Breast epithelium (tissue), 4 donors: Measurements from ENCODE around the gene ATXN1. TPM values are rescaled to one million over a fixed set of nuclear protein-coding genes. Genes with fewer than 3 reads are reported as not detected.

Experiments used
- DNase-seq, 2 donors: peaks; one replicate each; pipeline ENCODE4 v3.0.0-alpha.2; 2019; ENCODE audit warnings: low spot score in 2 of 2
- H3K27ac ChIP-seq, 2 donors: fragments of 200-600 bp; sonication (generic) in 1 of 2; one replicate each; pipeline ENCODE4 v1.5.1; 2016 to 2019; ENCODE audit warnings: mild to moderate bottlenecking in 1 of 2
- H3K27me3 ChIP-seq, 2 donors: fragments of 200-600 bp; sonication (generic) in 1 of 2; one replicate each; pipeline versions ENCODE4 v1.5.1 to v1.6.0; 2017 to 2019; ENCODE audit warnings: control low read depth in 1 of 2, mild to moderate bottlenecking in 1 of 2
- H3K36me3 ChIP-seq: fragments of 200-600 bp; one replicate; pipeline ENCODE4 v1.5.1; 2019
- H3K4me1 ChIP-seq, 2 donors: fragments of 200-600 bp; sonication (generic); one replicate each; pipeline ENCODE4 v1.5.1; 2016 to 2019; ENCODE audit warnings: control low read depth in 1 of 2
- H3K4me3 ChIP-seq, 3 donors: fragments of 200-600 bp; sonication (generic); 1 replicate in 2 of 3; 2 replicates in 1 of 3; pipeline ENCODE4 v1.5.1; 2016 to 2019; ENCODE audit warnings: mild to moderate bottlenecking in 3 of 3, moderate library complexity in 2 of 3
- H3K9me3 ChIP-seq, 2 donors: fragments of 200-600 bp; sonication (generic) in 1 of 2; one replicate each; pipeline ENCODE4 v1.5.1; 2016 to 2019; ENCODE audit warnings: control low read depth in 1 of 2
- POLR2A ChIP-seq: fragments of 450-650 bp; IDR thresholded peaks from one replicate; pipeline ENCODE4 v1.6.1; 2016; ENCODE audit warnings: antibody characterized with exemption, mild to moderate bottlenecking, moderate library complexity
- POLR2AphosphoS5 ChIP-seq, 3 donors: sonication (generic); formaldehyde crosslinking; IDR thresholded peaks; one replicate each; pipeline ENCODE4 v1.6.1; 2017; ENCODE audit warnings: antibody characterized with exemption in 3 of 3
- intact Hi-C: fragments of 100-400 bp; cut with DNase I; formaldehyde crosslinking; loops from one replicate; pipeline ENCODE4 v1.15.1; 2023; ENCODE audit warnings: low total_unique reads
- total RNA-seq, 3 donors: library from RNA; depleted of rRNA; stranded (reverse); fragments of >200 nt; gene quantifications; one replicate each; pipeline ENCODE4 v1.1.0, GENCODE V29; 2016
- TF ChIP-seq, protein P1 (sequence below), 3 donors: fragments of 450-650 bp; IDR thresholded peaks; one replicate each; pipeline ENCODE4 v1.5.1; 2016 to 2017; ENCODE audit warnings: antibody characterized with exemption in 3 of 3, mild to moderate bottlenecking in 3 of 3, moderate library complexity in 3 of 3

Gene ATXN1
- total RNA-seq, 3 donors from 2014 or later: 26.7 to 63.2 (median 37.4) TPM

DNA sequence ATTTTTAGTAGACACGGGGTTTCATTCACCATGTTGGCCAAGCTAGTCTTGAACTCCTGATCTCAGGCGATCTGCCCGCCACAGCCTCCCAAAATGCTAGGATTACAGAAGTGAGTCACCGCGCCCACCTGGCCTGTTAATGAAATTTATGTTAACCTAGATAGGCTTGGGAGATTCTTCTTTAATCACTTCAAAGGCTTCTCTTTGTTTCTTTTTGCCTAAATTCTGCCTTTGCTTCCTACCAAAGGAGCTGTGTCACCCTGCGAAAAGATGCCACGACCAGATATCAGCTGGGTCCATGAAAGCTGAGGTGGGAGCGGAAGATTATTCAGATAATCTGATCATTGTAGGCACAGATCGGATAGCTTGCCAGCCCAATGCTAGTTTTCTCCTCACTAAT lies 447.5 kb downstream of the ATXN1 start:
- no peak for TF ChIP-seq POLR2A
- TF ChIP-seq POLR2AphosphoS5 (IDR thresholded peaks at IDR 0.05): no peak
- TF ChIP-seq, protein P1, sequence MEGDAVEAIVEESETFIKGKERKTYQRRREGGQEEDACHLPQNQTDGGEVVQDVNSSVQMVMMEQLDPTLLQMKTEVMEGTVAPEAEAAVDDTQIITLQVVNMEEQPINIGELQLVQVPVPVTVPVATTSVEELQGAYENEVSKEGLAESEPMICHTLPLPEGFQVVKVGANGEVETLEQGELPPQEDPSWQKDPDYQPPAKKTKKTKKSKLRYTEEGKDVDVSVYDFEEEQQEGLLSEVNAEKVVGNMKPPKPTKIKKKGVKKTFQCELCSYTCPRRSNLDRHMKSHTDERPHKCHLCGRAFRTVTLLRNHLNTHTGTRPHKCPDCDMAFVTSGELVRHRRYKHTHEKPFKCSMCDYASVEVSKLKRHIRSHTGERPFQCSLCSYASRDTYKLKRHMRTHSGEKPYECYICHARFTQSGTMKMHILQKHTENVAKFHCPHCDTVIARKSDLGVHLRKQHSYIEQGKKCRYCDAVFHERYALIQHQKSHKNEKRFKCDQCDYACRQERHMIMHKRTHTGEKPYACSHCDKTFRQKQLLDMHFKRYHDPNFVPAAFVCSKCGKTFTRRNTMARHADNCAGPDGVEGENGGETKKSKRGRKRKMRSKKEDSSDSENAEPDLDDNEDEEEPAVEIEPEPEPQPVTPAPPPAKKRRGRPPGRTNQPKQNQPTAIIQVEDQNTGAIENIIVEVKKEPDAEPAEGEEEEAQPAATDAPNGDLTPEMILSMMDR (IDR thresholded peaks at IDR 0.05): no peak
- H3K27ac ChIP-seq: no peak overlapping the region
- no peaks in the 10 kb centered on the region for H3K9me3 ChIP-seq
- H3K36me3 ChIP-seq: no peaks in the 10 kb centered on the region
- H3K4me3 ChIP-seq: no peak overlapping the region
- no peak for DNase-seq
- intact Hi-C loops: no loop called here
- H3K4me1 ChIP-seq: no peaks in the 10 kb centered on the region
- no peaks in the 10 kb centered on the region for H3K27me3 ChIP-seq

DNA sequence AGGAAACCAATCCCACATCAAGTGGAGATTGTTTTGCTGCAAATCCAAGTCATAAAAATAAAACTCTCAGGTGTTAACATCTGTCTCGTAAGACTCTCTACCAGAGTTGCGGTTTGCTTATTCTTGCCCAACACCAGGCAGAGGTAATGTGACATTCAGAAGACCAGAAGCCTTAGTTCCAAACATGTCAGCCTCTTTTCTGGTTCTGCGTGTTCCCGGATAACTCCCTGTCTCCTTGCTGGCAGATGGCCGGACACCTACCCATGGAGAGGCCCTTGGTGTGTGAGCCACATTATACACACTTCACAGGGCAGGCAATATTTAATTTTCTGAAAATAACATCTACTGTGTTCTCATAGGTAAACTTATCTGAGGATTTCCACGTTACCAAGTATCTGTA lies 449.5 kb downstream of the ATXN1 start:
- intact Hi-C loops: no loop called here
- Histone ChIP-seq H3K9me3 (no peaks in the 10 kb centered on the region), H3K27ac (no peak overlapping the region), H3K4me3 (no peak overlapping the region), H3K27me3 (no peaks in the 10 kb centered on the region), H3K36me3 (no peaks in the 10 kb centered on the region), H3K4me1 (no peaks in the 10 kb centered on the region)
- TF ChIP-seq, protein P1 (IDR thresholded peaks at IDR 0.05): no peak
- no peak for TF ChIP-seq POLR2AphosphoS5 (IDR thresholded peaks at IDR 0.05)
- no peak for TF ChIP-seq POLR2A
- DNase-seq: no peak

DNA sequence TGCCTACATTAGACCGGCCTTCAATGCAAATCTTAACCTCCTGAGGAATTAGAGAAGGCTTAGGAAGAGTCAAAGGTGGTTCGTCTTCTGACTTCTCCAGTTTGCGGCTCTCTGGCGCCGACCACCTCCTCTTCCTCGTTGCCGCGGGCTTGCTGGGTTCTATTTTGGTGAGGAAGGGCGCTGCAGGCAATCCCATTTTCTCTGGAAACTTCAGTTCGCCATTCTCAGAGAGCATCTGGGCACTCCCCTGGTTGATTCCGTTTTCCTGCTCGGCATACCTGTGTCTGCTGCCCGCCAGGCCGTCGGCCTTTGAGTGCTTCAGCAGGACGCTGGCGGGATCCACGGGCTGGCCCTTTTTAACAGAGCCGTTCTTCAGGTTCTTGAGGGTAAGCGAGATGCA lies 454.9 kb downstream of the ATXN1 start:
- intact Hi-C loops: no loop called here
- H3K9me3 ChIP-seq: no peaks in the 10 kb centered on the region

DNA sequence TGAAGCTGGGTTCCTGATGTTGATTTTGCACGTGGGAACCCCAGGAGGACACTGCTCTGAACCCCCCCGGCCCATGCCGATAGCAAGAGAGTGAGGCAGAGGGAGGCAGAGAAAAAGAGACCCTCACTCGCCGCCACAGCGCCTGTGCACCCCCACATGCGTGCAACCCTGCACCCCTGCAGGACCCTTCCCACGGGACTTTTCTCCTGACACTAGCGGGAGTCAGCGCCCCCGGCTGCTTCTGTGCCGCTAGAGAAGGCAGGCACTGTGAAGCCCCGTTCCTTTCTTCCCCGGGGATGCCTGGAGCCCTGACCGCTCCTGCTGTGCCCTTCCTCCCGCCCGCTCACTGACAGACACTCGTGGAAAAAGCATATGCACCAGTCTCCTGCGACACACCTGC lies 455.5 kb downstream of the ATXN1 start:
- Histone ChIP-seq H3K9me3 (no peaks in the 10 kb centered on the region), H3K4me3 (no peak overlapping the region), H3K27ac (no peak overlapping the region), H3K4me1 (no peaks in the 10 kb centered on the region), H3K27me3 (no peaks in the 10 kb centered on the region), H3K36me3 (no peaks in the 10 kb centered on the region)
- DNase-seq: no peak
- intact Hi-C loops: no loop called here
- TF ChIP-seq, protein P1 (IDR thresholded peaks at IDR 0.05): no peak

More for the DNA sequence above, 454.9 kb downstream of the ATXN1 start:
- Histone ChIP-seq H3K4me3 (no peak overlapping the region), H3K4me1 (no peaks in the 10 kb centered on the region), H3K27ac (no peak overlapping the region), H3K36me3 (no peaks in the 10 kb centered on the region), H3K27me3 (no peaks in the 10 kb centered on the region)
- no peak for DNase-seq
- TF ChIP-seq, protein P1 (IDR thresholded peaks at IDR 0.05): no peak

DNA sequence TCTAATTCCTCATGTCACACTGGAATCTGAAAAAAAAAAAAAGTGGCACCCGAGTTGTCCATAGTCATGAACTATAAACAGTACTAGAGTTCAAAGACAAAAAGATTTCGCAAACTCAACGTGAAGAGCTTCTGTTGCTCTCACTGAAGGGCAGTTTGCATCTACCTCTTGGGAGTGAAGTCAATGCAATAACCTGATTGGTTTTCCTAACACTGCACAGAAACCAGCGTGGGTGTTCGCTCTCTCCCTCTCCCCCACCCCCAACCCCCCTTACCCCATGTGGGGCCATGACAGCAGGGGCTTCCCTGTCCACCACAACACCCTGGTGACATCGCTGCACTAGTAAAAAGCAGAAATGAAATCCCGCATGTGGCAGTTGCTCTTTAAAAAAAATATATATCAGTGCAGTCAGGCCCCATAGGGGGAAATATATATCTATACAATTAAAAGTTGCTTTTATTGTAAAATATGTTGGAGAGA lies 456.0 kb downstream of the ATXN1 start:
- Histone ChIP-seq H3K27me3 (no peaks in the 10 kb centered on the region), H3K4me3 (no peak overlapping the region), H3K4me1 (no peaks in the 10 kb centered on the region), H3K9me3 (no peaks in the 10 kb centered on the region), H3K36me3 (no peaks in the 10 kb centered on the region), H3K27ac (no peak overlapping the region)
- TF ChIP-seq POLR2AphosphoS5 (IDR thresholded peaks at IDR 0.05) (no peak), POLR2A (no peak)
- TF ChIP-seq, protein P1 (IDR thresholded peaks at IDR 0.05): no peak
- intact Hi-C loops: no loop called here
- no peak for DNase-seq
